Common myeloid progenitor, CD34-positive (primary cell): ENCODE data around the gene WNT16.

ENCODE experiments used
- CTCF ChIA-PET: fragments of 350-600 bp; sonication (Branson Sonifier 250); formaldehyde crosslinking; loops from one replicate; lab custom pipeline; 2021; ENCODE audit warnings: antibody characterized with exemption; lab: Charles Lee
- POLR2A ChIA-PET: fragments of 350-600 bp; sonication (Branson Sonifier 250); formaldehyde crosslinking; loops from one replicate; lab custom pipeline; 2021; ENCODE audit warnings: antibody characterized with exemption; lab: Charles Lee
- DNase-seq, 3 donors: peaks; one replicate each; pipeline versions ENCODE4 v3.0.0 to v3.0.0-alpha.2; 2013
- H3K27ac ChIP-seq, 2 experiments: 1 replicate in 1 of 2; 2 replicates in 1 of 2; pipeline ENCODE4 v1.7.0; 2013; ENCODE audit warnings: inconsistent platforms in 2 of 2, low read length in 2 of 2, mild to moderate bottlenecking in 2 of 2, low read depth in 1 of 2, moderate library complexity in 1 of 2; ENCODE audit not compliant: severe bottlenecking in 2 of 2, insufficient read depth in 1 of 2, poor library complexity in 1 of 2
- H3K27me3 ChIP-seq, 5 experiments: replicated peaks in 2 of 5; 1 replicate in 3 of 5; 2 replicates in 2 of 5; pipeline versions ENCODE4 v1.6.1 to v1.7.0; 2013; ENCODE audit warnings: low read length in 4 of 5, mild to moderate bottlenecking in 2 of 5, moderate library complexity in 2 of 5, inconsistent platforms in 1 of 5; ENCODE audit not compliant: insufficient read depth in 5 of 5, control insufficient read depth in 4 of 5
- H3K36me3 ChIP-seq, 4 experiments: 1 replicate in 2 of 4; 2 replicates in 2 of 4; pipeline versions ENCODE4 v1.6.1 to v1.7.0; 2013; ENCODE audit warnings: low read length in 3 of 4, control low read depth in 1 of 4, mild to moderate bottlenecking in 1 of 4; ENCODE audit not compliant: control insufficient read depth in 4 of 4, insufficient read depth in 4 of 4
- H3K4me1 ChIP-seq, 4 experiments: 1 replicate in 3 of 4; 2 replicates in 1 of 4; pipeline versions ENCODE4 v1.6.1 to v1.7.1; 2013; ENCODE audit warnings: low read length in 3 of 4, mild to moderate bottlenecking in 3 of 4, control low read depth in 1 of 4, inconsistent platforms in 1 of 4, moderate library complexity in 1 of 4; ENCODE audit not compliant: control insufficient read depth in 4 of 4, insufficient read depth in 4 of 4; ENCODE audit errors: control extremely low read depth in 1 of 4
- H3K4me3 ChIP-seq, 7 experiments: 1 replicate in 4 of 7; 2 replicates in 3 of 7; pipeline versions ENCODE4 v1.5.1 to v1.7.0; 2013; ENCODE audit warnings: mild to moderate bottlenecking in 7 of 7, low read length in 6 of 7, moderate library complexity in 6 of 7, inconsistent platforms in 2 of 7, low read depth in 2 of 7, control low read depth in 1 of 7; ENCODE audit not compliant: insufficient read depth in 4 of 7, control insufficient read depth in 1 of 7; ENCODE audit errors: extremely low read depth in 1 of 7
- H3K9me3 ChIP-seq, 5 experiments: 1 replicate in 4 of 5; 2 replicates in 1 of 5; pipeline versions ENCODE4 v1.6.1 to v1.7.1; 2013; ENCODE audit warnings: low read length in 4 of 5, mild to moderate bottlenecking in 2 of 5, inconsistent platforms in 1 of 5, low read depth in 1 of 5, moderate library complexity in 1 of 5; ENCODE audit not compliant: control insufficient read depth in 4 of 5, insufficient read depth in 2 of 5; ENCODE audit errors: control extremely low read depth in 1 of 5
- WGBS: methylation state at CpG from one replicate; pipeline ENCODE4 v1.1.5; 2013; ENCODE audit not compliant: insufficient coverage; 5-methylcytosine and 5-hydroxymethylcytosine counted together

The WNT16 gene

GRCh38 chr7:121366852-121367431 lies 38.1 kb downstream of the WNT16 start:
- Histone ChIP-seq H3K27ac (no peak overlapping the region), H3K36me3 (peaks cover 5 to 20% (median 13%) of the 10 kb centered on the region in 4 experiments), H3K4me3 (no peak overlapping the region), H3K27me3 (no peaks in the 10 kb centered on the region), H3K9me3 (no peaks in the 10 kb centered on the region), H3K4me1 (peaks cover 0 to 4% (median 0%) of the 10 kb centered on the region in 4 experiments)
- CTCF ChIA-PET = interaction anchor here (0.8 to 5.1 kb wide), 19 partner anchors 13 to 628 kb away, joined by 3 to 67 read pairs (median 5); partner anchors contain the start of gene FAM3C
- POLR2A ChIA-PET = no interaction called here
- no CpG with 5 or more reads among the region's 2 CpGs for WGBS
- peak; percentile 46 to 76 (median 68) for DNase-seq

DNA sequence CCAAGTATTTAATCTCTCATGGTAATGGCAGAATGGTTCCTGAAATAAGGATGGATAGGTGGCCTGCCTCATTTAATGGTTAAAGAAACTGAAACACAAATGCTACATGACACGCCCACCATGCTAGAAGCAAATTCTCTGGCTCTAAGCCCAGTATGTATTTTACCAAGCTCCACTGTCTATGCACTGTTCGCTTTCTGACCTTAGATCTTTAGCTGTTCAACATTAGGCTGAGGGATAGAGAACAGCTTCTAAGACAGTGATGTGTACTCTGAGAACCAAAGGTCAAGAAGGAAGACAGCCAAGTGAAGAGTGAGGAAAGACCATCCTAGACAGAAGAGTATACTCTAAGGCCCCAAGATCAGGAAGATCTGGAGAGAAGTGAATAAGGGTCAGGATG lies 40.7 kb downstream of the WNT16 start:
- CTCF ChIA-PET = interaction anchor here (0.9 to 5.1 kb wide), 4 partner anchors 16 to 179 kb away, joined by 3 to 67 read pairs (median 38); partner anchors contain the start of gene FAM3C
- Histone ChIP-seq H3K27me3 (no peaks in the 10 kb centered on the region), H3K4me1 (peaks cover 4 to 13% (median 10%) of the 10 kb centered on the region in 4 experiments), H3K27ac (no peak overlapping the region), H3K4me3 (no peak overlapping the region), H3K36me3 (peaks cover 0 to 19% (median 9%) of the 10 kb centered on the region in 4 experiments), H3K9me3 (no peaks in the 10 kb centered on the region)
- WGBS = 80% methylated on average over 1 of the region's 2 CpGs
- POLR2A ChIA-PET = no interaction called here
- no peak for DNase-seq

DNA sequence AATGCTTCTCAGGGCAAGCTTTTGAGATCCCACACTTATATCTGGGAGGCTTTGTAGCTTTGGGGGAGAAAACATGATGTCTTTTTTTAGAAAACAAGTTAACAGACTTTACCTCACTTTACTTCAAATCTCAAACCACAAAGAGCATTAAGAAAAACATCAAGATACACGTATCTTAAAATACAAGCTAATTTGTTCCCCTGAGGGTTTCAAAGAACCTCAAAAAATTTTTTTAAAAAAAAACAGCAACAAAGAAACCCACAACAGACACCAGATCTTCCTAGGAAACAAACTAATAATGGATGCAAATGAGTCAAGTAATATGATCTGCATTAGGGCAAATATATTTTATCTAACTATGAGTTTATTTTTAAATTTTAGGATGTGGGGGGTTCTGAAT lies 42.6 kb downstream of the WNT16 start:
- Histone ChIP-seq H3K9me3 (no peaks in the 10 kb centered on the region), H3K27me3 (no peaks in the 10 kb centered on the region), H3K27ac (peak overlapping the region in 1 of 2 experiments; percentile 13), H3K4me1 (peaks cover 4 to 13% (median 10%) of the 10 kb centered on the region in 4 experiments), H3K4me3 (no peak overlapping the region), H3K36me3 (peaks cover 6 to 20% (median 20%) of the 10 kb centered on the region in 4 experiments)
- WGBS = no CpG with 5 or more reads among the region's 1 CpG
- no peak for DNase-seq
- POLR2A ChIA-PET = interaction anchor here (0.6 kb wide), 1 partner anchor 25 kb away, joined by 3 read pairs; the partner anchor contains the start of gene FAM3C
- CTCF ChIA-PET = interaction anchor here (2.3 kb wide), 1 partner anchor 25 kb away, joined by 22 read pairs; the partner anchor contains the start of gene FAM3C

GRCh38 chr7:121371883-121372282 lies 43.1 kb downstream of the WNT16 start:
- H3K9me3 ChIP-seq = no peaks in the 10 kb centered on the region
- CTCF ChIA-PET = interaction anchor here (2.3 kb wide), 1 partner anchor 25 kb away, joined by 22 read pairs; the partner anchor contains the start of gene FAM3C
- H3K27me3 ChIP-seq = no peaks in the 10 kb centered on the region
- DNase-seq = no peak
- WGBS = 100% methylated on average over 1 of the region's 2 CpGs
- peaks cover 10 to 24% (median 22%) of the 10 kb centered on the region in 4 experiments for H3K36me3 ChIP-seq
- POLR2A ChIA-PET = interaction anchor here (0.6 kb wide), 1 partner anchor 24 kb away, joined by 3 read pairs; the partner anchor contains the start of gene FAM3C
- H3K4me1 ChIP-seq = peaks cover 4 to 13% (median 10%) of the 10 kb centered on the region in 4 experiments
- no peak overlapping the region for H3K4me3 ChIP-seq
- H3K27ac ChIP-seq = peak overlapping the region in 1 of 2 experiments; percentile 13

DNA sequence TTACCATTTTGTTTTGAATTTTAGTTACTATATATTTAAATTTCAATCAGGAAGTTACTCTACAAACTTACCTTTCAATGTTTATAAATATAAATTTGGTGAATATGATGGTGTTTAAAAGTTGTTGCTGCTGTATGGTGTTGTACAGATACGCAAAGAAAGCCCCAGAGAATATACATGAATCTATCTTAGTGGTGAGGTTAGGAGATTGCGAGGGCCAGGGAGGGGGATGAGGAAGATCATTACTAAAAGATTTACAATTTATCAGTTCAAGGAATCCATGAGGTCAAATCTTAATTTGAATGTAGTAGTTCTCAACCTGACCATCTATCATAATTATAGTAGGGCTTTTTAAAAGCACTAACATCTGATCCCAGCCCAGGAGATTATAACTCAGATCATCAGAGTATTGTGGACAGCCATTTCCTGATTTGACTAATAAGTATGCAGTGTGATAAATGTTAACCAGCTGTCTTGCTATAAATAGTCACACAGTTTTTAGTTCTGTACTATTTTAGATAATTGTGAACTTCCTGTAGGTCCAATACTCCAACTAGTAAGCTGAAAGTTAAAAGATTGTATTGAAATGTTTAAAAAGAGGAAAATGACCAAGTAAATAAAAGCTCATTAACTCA lies 43.7 kb downstream of the WNT16 start:
- ChIA-PET CTCF (interaction anchor here (0.6 to 2.3 kb wide), 8 partner anchors 12 to 622 kb away, joined by 3 to 22 read pairs (median 4); partner anchors contain the start of gene FAM3C), POLR2A (interaction anchor here (1.2 kb wide), 1 partner anchor 24 kb away, joined by 5 read pairs; the partner anchor contains the start of gene FAM3C)
- Histone ChIP-seq H3K4me3 (peak overlapping the region in 1 of 7 experiments; percentile 28), H3K36me3 (peaks cover 12 to 29% (median 22%) of the 10 kb centered on the region in 4 experiments), H3K27ac (peak overlapping the region in 1 of 2 experiments; percentile 38), H3K4me1 (peaks cover 4 to 13% (median 10%) of the 10 kb centered on the region in 4 experiments), H3K9me3 (no peaks in the 10 kb centered on the region), H3K27me3 (no peaks in the 10 kb centered on the region)
- DNase-seq = peak in 2 of 3 donors; percentile 12 to 28
- no CpG with 5 or more reads among the region's 2 CpGs for WGBS

GRCh38 chr7:121373177-121373576 lies 44.4 kb downstream of the WNT16 start:
- Histone ChIP-seq H3K27ac (peak overlapping the region in 1 of 2 experiments; percentile 38), H3K36me3 (peaks cover 15 to 33% (median 24%) of the 10 kb centered on the region in 4 experiments), H3K9me3 (no peaks in the 10 kb centered on the region), H3K27me3 (no peaks in the 10 kb centered on the region), H3K4me1 (peaks cover 4 to 13% (median 9%) of the 10 kb centered on the region in 4 experiments), H3K4me3 (no peak overlapping the region)
- DNase-seq = no peak
- CTCF ChIA-PET = interaction anchor here (0.6 to 2.3 kb wide), 8 partner anchors 12 to 622 kb away, joined by 3 to 22 read pairs (median 4); partner anchors contain the start of gene FAM3C
- POLR2A ChIA-PET = interaction anchor here (1.2 kb wide), 1 partner anchor 23 kb away, joined by 5 read pairs; the partner anchor contains the start of gene FAM3C
